ENCODE data around the gene SFT2D1.
A peak's percentile ranks its signal among the peaks of the same experiment; 100 is the strongest.

DNA sequence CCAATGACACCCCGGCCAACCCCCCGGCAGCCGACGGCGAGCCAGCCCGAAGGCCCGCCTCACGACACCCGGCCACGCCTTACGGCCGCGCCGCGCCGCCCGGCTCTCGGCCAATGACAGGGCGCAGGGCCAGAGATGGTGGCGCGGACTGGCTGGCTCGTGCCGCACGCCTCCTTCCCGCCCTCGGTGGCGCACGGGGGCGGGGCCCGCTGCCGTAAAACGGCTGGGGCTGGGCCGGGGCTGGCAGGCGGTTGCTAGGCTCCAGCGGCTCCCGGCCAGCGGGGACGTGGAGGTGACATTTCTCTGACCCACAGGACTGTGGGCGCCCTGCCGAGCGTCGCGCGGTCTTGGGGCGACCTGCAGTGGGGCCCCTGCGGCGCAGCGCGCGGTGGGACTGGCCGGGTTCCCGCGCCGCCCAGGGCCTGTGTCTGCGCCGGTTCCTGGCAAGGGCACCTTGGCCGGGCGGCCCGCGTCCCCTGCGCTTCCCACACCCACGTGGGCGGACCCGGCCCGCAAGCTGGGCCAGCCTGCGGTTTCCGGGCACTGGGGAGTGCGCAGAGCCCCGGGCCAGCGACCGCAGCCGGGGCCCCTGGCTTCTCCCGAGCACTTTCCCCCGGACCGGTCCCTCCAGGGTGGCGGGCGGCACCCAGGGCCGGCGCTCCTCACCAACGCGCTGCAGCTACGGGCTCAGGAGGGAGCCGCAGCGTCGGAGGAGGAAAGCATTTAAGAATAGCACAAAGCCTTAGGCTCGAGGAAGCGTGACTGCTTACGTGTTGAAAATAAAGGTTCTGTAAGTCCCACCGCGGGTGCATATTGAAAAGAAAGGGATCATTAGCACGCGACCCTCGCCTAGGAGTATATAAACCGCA is 40.8 kb upstream of the SFT2D1 start, which contains the start of gene MPC1:
- TF ChIP-seq CTCF (IDR thresholded peaks at IDR 0.05) (peak in 1 of 5 experiments; percentile 31), POLR2A (IDR thresholded peaks at IDR 0.05) (peak; percentile 22 to 83)
